COLO668 (cell line): ENCODE results near the gene ATG14.
"Not testable (repeated sequence)": the region's sequence is repeated elsewhere in the genome, so short reads cannot be mapped to it uniquely, and the experiment has no call there.

Experiments
- DNase-seq: peaks from one replicate; lab custom pipeline; 2025; ENCODE audit not compliant: unreplicated experiment; lab: John Stamatoyannopoulos, UW

Gene ATG14

GRCh38 chr14:55388160-55388559, 23.5 kb downstream of the ATG14 start:
- no peak for DNase-seq

- no peak for DNase-seq
Observed at GRCh38 chr14:55387121-55387520, 24.5 kb downstream of the ATG14 start.

GRCh38 chr14:55386037-55386808, 25.4 kb downstream of the ATG14 start:
- DNase-seq, result no peak

- no peak for DNase-seq
Observed at GRCh38 chr14:55384536-55384935, 27.1 kb downstream of the ATG14 start.

DNA sequence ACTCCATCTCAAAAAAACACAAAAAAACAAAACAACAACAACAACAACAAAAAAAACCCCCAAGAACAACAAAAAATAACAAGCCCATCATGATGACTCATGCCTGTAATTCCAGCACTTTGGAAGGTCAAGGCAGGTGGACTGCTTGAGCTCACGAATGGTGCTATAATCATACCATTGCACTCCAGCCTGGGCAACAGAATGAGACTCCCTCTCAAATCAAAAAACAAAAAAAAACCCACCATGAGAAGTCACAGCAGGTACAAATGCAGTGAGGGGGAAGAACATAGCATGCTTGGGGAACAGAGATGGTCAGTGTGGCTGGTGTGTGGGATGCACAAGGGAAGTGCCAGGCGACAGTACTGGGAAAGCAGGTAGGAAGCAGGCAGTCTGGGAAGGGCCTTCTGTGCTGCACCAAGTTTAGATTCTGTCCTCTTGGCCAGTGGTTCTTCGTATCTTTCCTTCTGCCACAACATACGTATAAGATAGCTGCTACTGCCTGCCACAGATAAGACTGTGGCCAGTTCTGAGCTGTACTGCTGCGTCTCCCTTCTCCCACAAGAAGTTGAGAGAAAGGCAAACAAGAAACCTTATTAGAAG, 28.0 kb downstream of the ATG14 start:
- no peak for DNase-seq

GRCh38 chr14:55383056-55383466, 28.6 kb downstream of the ATG14 start:
- DNase-seq, result not testable (repeated sequence)

DNA sequence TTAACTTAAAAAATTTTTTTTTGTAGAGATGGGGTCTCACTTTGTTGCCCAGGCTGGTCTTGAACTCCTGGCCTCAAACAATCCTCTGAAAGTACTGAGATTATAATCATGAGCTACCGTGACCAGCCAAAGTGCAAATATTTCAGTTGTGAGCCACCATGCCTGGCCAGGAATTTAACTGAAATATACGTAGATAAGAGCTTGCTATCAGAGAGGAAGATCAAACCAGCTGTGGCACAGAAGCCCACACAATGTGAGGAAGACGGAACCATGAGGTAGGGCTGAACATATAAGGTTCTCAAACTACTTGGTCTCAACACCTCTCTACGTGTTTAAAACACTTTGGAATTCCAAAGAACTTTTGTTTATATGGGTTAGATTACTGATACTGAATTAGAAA, 29.1 kb downstream of the ATG14 start:
- DNase-seq, result no peak

- DNase-seq, result no peak
Observed at GRCh38 chr14:55381561-55381960, 30.1 kb downstream of the ATG14 start.

- DNase-seq, result no peak
Observed at GRCh38 chr14:55381040-55381439, 30.6 kb downstream of the ATG14 start.

- no peak for DNase-seq
Observed at GRCh38 chr14:55377236-55377635, 34.4 kb downstream of the ATG14 start.

GRCh38 chr14:55374771-55375170, 36.9 kb downstream of the ATG14 start:
- DNase-seq, result no peak

DNA sequence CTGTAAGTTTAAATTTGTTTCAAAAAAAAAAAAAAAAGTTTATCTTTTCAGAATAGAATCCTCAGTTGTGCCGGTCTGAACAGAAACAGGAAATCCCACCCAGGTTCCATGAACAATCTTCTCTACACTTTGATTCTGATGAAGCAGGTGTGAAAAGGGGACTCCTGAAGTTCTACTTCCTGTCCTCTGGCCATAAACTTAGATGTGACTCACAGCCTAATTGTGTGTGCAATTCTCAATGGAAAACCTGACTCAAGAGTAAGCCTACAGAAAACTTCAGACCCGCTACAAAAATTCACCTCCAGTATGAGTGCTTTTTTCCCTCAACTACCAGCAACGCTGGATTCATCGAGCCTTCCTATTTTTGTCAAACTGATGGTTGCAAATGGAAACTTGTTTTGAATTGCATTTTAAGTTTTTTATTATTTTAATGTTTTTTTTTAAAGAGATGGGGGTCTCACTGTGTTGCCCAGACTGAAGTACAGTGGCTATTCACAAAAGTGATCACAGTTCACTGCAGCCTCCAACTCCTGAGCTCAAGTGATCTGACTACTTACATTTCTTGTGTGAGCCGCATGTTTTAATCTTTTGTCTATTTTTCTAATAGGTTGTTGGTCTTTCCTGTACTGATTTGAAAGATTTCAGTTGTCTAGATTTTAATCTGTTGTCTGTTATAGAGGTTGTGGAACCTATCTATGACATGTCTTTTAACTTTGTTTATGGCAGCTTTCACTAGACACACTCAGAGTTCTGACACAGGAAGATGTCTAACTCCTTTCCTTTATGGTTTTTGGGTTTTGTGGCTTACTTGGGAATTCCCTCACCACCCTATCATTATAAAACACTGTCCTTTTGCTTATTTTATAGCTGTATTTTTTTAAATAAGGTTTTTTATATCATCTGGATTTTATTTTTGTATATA, 37.6 kb downstream of the ATG14 start:
- DNase-seq, result no peak

- DNase-seq, result no peak
Observed at GRCh38 chr14:55372825-55373224, 38.8 kb downstream of the ATG14 start.

- DNase-seq, result no peak
Observed at GRCh38 chr14:55372423-55372822, 39.2 kb downstream of the ATG14 start.

DNA sequence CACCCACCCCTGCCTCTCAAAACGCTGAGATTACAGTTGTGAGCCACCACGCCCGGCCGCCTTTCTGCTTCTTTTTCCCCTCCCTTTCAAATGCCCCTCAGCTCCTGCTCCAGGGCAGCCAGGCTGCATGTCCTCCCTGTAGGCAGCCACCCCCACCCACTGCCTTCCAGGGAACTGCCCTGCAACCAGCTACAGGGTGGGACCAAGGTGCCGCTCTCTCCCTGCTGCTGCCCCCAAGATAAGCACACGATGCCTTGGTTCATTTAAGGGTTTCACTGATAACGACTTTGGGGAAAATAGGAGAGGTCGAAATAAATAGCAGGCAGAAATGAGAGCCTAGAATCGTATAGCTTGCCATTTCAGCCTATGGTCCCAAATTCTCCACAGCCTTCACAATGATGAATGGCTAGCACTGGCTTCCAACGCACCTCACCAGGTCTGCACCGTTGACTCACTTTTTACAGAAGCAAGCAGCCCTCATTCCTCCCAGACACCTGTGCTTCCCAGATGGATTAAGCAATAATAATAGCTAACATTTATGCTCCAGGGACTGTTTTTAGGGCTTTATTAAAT, 40.7 kb downstream of the ATG14 start:
- DNase-seq, result no peak

DNA sequence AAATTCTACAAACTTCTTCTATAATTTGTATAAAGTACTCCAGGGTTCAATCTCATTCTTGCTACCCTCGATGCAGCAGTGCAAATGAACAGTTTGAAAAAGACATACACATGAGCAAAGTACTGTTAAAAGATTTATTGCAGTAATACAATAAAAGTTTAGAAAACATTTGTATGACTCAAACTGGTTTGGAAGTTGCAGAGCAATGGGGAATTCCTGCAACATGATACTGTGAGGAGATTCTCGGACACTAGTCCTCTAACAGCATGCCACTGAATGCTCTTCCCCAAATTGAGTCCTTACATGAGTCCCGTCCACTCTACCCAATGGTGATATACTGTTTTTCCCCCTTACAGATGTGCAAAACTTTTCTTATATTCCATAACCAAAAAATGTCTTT, 45.4 kb downstream of the ATG14 start:
- DNase-seq, result no peak

DNA sequence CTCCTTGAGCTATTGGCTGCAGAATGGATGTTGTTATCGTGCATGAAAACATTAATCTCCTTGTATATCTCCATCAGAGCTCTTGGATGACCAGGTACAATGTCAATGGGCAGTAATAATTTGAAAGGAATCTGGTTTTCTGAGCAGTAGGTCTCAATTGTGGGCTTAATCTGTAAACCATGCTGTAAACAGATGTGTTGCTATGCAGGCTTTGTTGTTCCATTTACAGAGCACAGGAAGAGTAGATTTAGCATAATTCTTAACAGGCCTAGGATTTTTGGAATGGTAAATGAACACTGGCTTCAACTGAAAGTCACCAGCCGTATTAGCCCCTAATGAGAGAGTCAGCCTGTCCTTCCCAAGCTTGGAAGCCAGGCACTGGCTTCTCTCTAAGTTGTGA, 50.4 kb downstream of the ATG14 start:
- DNase-seq, result no peak

DNA sequence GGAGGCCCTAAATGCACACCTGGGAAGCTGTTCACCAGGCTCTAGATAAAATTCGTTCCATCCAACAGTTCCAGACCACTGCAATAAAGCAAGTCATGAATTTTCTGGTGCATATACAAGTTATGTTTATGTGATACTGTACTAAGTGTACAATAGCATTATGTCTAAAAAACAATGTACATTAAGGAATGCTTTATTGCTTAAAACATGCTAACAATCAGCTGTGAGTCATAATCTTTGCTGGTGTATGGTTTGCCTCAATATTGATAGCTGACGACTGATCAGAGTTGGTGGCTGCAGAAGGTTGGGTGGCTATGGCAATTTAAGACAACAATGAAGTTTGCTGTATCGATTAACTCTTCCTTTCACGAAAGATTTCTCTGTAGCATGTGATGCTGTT, 52.3 kb downstream of the ATG14 start:
- DNase-seq, result no peak

- DNase-seq, result peak; percentile 52
Observed at GRCh38 chr14:55356913-55357312, 54.7 kb downstream of the ATG14 start.

DNA sequence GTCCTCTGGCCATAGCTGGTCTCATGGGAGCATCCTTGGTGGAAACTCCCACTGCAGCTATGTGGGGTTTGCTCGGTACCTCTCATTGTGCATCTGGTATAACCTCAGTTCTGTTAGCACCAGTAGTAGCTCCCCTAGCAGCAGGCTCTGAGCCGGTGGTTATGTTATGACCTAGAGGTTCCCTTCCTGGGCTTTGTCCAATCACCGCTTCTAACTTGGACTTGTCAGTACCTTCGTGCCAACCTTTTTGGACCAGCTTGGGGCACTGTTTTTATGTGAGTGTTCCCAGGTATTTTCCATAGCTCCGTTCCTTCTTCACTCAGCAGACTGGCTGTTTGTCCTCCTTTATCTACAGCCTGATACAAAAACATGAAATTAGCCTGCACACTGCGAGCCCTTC, 55.7 kb downstream of the ATG14 start:
- DNase-seq, result no peak

DNA sequence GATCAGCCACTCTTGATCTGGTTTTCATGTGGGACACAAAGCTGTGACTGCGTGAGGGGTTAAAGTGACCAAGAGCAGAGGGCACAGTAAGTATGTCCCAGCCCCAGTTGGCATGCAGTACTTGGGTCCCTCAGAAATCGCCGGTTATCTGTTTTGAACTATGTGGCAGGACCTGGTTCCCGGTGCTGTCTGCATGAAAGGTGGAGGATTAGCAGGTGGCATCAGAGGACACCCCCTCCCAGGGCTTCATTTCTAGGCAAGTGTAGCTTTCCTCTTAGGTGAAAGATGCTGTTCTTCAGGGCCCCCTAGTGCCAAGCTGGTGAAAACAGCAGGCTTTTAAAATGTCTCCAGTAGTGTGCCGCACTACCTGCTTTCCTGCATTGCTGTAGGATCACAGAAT, 57.1 kb downstream of the ATG14 start:
- DNase-seq, result peak; percentile 64
